ENCODE results near the gene BMS1.
A peak's percentile ranks its signal among the peaks of the same experiment; 100 is the strongest.
"Not testable (repeated sequence)": the region's sequence is repeated elsewhere in the genome, so short reads cannot be mapped to it uniquely, and the experiment has no call there.

BMS1 gene

DNA sequence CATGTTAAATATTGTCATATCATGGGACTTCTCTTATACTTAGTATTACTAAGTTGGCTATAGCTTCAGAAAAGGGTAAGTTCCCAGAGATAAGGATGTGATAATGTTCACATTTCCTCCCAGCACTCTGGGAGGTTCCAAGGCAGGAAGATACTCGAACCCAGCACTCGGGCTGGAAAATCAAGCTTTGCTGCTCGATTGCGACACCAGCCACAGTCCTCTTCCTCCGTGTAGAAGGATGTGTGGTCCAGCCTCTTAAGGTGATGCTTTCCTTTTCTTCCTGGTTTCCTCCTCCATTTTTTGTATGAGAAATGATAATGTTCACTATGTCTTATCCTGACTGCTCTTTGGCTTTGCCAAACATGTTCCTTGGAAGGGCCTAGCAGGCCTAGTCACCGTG, 3.2 kb downstream of the BMS1 start:
- no peak for DNase-seq

DNA sequence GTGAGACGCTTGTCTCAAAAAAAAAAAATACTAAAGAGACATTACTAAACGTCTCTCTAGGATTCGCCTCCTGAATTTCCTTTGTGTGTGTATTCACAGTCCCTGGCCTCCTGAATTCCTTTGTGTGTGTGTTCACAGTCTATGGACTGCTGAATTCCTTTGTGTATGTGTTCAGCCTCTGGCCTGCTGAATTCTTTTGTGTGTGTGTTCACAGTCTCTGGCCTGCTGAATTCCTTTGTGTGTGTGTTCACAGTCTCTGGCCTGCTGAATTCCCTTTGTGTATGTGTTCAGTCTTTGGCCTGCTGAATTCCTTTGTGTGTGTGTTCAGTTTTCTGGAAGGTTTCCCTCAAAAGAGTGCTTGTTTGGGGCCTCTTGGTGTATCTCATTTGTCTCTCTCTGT, 8.2 kb downstream of the BMS1 start:
- DNase-seq: no peak

DNA sequence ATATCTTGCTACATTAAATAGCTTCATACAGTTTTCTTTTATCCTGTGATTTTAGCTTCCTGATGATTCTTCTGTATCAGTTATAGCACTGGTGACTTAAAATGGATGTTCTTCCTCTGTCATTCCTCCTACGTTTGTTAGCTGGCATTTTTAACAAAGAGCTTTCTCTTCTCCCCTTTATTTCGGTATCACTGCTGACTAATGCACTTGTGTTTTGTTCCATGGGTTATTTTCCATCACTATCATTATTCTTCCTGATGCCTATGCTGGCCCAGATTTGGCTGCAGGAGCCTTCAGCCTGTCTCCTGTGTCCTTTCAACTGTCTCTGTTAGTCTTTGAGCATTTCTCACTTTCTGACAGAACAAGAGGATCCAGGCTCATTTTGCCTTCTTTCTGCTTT, 13.1 kb downstream of the BMS1 start:
- no peak for DNase-seq

DNA sequence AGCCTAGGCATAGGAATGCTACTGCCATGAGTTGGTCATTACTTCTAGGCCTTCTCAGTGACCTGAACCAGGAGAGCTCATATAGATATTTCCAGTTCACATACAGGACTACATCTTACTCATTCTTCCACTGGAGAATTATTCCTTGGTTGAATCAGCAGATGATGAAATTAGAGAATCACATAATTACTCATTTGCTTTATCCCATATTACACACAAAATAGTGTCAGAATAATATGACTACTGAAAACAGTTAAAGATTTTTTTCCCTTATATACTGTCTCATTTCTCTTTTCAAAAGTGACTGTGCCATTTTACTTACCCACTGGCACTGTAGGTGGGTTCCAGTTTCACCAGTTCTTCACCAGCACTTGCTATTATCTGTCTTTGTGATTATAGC, 18.5 kb downstream of the BMS1 start:
- peak in 1 of 5 experiments; percentile 1 for DNase-seq

DNA sequence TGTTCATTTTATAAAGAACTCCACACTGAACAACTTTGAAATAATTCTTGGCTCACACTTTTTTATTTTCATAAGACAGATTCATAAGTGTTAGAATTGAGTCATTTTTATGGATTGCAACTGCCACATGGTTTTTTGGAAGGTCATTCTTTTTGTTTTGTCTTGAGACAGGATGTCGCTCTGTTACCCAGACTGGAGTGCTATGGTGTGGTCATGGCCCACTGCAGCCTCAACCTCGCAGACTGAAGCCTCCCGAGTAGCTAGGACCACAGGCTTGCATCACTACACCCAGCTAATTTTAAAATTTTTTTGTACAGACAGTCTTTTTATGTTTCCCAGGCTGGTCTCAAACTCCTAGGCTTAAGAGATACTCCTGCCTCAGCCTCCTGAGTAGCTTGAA, 20.3 kb downstream of the BMS1 start:
- no peak for DNase-seq

DNA sequence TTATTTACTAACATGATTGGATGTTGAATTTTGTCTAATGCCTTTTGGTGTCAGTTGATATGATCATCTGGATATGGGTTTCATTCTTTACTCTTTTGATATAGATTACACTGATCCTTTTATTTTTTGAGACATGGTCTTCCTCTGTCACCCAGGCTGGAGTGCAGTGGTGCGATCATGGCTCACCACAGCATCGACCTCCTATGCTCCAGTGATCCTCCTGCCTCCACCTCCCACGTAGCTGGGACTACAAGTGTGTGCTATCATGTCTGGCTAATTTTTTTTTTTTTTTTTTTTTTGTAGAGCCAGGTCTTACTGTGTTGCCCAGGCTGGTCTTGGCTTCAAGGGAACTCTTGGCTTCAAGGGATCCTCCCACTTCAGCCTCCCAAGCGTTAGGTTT, 27.1 kb downstream of the BMS1 start:
- DNase-seq: no peak

DNA sequence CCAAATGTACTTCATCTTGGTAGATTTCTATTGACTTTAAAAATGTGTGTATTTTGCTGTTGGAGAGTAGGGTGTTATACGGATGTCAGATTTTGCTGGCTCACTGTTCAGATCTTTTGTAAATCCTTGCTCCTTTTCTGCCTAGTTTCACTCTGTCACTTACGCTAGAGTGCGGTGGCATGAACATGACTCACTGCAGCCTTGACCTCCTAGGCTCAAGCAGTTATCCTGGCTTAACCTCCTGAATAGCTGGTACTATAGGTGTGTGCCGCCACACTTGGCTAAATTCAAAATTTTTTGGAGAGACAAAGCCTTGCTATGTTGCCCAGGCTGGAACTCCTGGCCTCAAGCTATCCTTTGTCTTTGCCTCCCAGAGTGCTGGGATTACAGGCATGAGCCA, 29.4 kb downstream of the BMS1 start:
- no peak for DNase-seq

DNA sequence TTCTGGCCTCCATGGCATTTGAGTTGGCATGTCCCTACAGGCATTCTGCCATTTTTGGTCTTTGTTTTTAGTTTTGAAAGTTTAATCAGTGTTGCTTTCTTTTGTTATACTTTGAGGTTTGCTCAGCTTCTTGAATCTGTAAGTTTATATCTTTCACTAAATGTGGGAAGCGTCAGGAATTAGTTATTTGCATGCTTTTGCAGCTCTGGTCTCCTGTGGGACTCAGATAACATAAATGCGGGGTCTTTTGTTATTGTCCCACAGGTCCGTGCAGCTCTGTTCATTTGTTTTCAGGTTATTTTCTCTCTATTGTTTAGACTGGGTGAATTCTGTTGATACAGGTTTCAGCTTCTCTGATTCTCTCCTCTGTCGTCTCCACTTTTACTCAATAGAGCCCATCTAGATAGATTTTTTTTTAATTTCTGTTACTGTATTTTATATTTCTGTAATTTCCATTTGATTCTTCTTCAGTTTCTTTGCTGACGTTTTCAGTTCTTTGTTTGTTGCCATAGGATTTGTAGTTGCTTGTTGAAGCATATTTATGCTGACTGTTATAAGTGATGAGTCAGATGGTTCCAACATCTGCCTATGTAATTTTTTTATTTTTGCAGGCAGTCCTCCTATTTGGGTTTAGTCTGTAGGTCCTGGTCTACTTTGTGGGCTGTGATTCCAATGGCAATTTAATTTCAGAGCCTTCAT, 31.5 kb downstream of the BMS1 start:
- DNase-seq: not testable (repeated sequence)

DNA sequence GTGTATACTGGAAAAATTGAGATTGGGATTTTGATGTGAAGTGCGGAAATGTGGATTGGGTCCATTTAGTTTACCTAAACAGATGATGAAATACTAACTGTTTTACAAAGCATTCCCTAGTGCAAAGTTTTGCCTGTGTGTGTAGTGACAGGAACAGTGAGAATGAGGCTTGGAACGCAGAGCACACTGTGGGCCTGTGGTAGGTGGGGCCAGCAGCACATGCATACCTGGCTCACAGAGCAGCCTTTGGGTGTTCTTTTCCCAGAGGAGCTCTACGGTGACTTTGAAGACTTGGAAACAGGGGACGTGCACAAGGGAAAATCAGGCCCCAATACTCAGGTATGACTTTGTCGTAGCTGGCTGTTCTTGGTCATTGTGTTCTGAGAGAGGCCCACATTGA, 33.7 kb downstream of the BMS1 start:
- DNase-seq: not testable (repeated sequence)

DNA sequence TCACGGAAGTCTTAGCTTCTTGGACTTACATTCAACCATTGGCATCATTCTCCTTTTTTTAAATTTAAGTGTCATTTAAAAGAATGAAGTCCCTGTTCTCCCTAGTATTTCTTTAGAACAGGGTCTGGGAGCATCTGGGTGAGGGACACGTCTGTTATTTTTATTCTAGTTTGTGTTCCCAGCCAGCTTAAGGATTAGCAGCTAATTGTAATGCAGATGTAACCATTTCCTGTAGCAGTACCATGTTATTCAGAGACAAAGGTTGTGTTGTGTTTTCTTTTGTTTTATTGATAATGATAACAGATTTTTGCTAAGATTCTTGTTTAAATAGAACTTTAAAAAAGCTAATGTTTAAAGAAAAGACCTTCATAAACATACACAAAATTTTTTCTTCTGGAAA, 34.3 kb downstream of the BMS1 start:
- DNase-seq: no peak

DNA sequence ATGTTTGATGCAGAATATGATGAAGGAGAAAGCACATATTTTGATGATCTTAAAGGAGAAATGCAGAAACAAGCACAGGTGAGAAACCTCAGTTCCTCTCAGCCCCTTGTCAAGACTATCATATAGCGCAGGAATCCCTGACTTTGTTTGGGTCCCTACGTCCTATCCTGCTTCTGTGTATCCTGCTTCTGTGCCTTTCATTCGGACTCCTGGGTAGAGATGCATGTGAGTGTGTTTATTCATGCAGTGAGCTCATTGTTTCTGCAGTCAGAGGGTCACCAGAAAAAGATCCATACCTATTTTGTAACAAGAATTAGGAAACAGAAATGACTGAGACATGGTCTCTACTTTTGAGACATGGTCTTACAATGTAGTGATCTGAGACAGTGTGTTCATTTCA, 34.8 kb downstream of the BMS1 start:
- DNase-seq: not testable (repeated sequence)

DNA sequence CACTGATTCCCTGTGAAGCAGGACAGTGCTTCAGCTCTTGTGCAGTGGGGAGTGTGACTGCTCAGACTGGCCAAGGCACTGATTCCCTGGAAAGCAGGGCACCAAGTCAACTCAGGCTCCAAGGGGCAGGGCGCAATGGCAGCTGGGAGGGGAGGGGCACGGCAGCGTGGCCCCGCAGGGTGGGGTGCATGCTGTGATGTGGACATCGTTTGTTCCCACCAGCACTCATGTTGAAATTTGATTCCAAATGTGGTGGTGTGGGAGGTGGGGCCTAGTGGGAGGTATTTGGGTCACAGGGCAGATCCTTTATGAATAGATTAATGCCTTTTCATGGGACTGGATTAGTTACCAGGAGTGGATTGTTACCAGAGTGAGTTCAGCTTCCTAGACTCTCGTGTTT, 44.2 kb downstream of the BMS1 start:
- not testable (repeated sequence) for DNase-seq

DNA sequence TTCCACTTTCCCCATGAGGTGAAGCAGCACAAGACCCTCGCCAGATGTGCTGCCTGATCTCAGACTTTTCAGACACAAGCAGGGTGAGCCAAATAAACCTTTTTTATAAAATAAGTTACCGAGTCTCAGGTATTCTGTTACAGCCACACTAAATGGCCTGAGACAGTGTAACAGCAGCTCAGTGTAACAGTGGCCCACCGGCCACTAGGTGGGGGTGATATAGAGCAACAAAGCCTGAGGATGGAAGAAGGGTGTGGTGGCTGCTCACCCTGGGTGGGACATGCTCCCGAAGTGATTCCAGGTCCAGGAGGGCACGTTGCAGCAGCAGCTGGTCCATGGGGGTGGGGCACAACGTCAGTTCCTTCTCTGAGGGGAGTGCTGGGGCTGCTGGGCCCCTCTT, 44.6 kb downstream of the BMS1 start:
- DNase-seq: no peak

DNA sequence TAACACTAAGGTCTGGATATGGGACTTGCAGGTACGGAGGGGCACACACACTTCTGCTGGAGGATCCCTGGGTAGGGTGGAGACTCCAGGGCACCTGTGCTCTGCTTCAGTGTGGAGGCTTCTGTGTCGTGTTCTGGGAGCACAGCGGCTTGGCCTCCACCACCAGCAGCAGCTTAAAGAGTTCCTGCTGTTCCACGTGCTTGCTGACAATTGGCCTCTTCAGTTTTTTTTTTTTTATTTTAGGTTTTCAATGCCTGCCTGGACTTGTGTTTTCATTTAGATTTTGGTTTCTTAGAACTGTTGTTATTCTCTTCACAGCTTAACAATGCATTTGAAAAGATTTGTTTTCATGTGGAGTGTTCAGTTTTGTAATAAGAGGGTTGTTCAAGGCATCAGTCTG, 45.8 kb downstream of the BMS1 start:
- DNase-seq: not testable (repeated sequence)

DNA sequence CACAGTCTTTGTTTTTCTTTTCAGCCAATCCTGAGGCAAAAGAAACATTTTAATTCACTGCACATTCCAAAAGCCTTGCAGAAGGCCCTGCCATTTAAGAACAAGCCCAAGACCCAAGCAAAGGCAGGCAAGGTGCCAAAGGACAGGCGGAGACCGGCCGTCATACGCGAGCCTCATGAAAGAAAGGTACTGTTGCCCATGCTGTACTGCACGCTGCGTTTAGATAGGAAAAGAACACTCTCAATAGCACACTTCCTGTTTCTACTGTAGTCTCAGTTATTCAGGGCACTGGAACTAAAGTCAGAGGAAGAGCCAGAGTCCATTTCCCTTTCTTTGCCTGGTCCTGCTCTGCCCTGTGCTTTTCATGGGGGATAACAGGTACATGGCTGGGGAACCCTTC, 47.6 kb downstream of the BMS1 start:
- DNase-seq: no peak

DNA sequence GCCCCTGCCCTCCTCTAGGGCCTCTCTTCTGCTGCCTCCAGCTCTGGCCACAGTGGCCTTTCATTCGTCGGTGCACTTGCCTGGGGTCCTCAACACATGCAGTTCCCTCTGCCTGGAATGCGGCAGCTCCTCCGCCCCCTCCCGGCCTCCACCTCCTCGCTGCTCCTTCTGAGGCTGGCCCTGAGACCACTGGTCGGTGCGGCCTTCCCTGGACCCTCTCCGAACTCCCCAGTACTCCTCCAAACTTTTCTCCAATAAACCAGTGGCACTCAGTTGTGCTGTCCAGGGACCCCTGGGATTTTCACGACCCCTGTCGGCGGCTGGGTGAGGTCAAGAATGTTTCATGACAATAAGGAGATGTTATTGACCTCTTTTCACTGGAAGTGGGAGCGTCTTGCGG, 53.5 kb downstream of the BMS1 start:
- DNase-seq: no peak

DNA sequence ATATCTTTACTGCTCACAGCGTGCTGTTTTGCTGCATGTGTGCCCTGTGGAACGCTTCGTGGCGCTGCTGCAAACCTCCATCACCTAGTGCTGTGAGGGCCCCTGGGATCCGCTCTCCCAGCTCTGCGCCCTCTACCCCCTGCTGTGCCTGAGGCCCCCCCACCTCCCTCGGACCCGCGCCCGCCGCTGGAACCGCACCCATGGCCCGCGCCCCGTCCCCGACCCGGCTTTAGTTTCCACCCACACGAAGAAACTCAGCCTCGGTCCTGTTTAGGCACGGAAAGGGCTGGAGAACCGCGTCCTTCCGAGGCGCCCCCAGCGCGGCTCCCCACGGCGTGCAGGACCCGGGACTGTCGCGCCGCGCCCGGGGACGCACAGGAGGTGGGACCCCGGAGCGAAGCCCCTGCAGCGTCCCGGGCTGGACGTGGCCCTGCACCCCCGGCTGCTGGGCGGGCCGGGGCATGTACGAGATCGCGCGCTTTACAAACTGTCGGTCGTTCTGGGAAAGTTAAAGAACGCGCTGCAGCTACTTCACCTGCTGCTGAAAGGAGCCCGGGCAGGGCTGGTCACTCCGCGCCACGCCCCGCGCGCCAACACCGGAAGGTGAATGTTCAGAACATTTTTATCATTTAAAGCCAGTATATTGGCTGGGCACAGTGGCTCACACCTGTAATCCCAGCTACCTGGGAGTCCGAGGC, 54.3 kb downstream of the BMS1 start:
- DNase-seq: peak in 1 of 5 experiments; percentile 30

DNA sequence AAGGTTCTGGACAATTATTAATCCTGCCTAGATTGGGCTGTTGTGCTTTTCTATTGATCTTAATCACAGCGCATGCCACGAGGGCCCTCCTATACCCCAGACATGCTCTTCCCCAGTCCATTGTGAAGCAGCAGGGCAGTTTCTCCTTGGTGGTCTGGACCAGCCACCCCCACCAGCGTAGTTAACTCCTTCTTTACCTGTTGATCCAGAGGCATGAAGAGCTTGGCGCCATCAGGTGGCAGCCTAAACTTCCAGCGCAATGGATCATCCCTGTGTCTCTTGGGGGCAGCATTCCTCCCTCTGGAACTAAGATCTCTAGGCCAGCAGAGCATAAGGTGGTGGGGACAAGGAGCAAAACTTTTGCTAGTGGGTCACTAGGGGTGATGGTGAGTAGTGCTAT, 62.2 kb downstream of the BMS1 start:
- not testable (repeated sequence) for DNase-seq

DNA sequence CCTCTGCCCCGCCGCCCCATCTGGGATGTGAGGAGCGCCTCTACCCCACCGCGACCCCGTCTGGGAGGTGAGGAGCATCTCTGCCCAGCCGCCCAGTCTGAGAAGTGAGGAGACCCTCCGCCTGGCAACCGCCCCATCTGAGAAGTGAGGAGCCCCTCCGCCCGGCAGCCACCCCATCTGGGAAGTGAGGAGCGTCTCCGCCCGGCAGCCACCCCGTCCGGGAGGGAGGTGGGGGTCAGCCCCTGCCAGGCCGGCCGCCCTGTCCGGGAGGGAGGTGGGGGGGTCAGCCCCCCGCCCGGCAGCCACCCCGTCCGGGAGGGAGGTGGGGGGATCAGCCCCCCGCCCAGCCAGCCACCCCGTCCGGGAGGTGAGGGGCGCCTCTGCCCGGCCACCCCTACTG, 64.7 kb downstream of the BMS1 start:
- not testable (repeated sequence) for DNase-seq

DNA sequence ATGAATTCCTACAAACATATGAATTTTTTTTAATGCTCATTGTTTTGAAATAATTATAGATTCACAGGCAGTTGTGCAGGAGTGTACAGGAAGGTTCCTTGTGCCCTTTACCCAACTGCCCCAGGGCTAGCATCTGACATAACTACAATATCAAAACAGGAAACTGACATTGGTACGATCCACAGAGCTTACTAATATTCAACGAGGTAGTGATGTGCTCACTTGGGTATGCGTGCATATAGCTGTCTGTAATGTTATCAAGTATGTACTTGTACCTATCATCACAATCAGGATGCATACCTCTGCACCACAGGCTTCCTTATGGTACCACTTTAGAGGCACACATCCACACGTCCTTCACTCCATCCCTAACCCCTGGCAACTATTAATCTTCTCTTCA, 68.3 kb downstream of the BMS1 start:
- no peak for DNase-seq

DNA sequence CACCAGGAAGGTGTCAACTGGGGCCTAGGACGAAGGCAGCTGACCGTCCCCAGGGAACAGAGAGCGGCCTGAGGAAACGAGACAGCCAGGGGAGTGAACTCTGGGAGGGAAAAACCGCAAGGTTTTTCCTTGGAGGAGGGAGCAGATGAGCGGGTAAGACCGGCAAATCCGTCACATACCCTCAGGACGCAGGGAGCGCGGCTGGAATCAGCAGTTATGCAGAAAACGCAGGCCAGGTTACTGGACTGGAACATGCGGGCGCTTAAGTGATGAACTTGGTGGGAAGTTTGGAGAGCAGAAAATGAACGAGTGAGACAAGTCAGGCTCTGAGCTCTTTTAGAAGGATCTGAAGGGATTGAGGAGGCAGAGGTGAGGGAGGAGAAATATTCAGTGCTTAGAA, 76.7 kb downstream of the BMS1 start:
- no peak for DNase-seq

DNA sequence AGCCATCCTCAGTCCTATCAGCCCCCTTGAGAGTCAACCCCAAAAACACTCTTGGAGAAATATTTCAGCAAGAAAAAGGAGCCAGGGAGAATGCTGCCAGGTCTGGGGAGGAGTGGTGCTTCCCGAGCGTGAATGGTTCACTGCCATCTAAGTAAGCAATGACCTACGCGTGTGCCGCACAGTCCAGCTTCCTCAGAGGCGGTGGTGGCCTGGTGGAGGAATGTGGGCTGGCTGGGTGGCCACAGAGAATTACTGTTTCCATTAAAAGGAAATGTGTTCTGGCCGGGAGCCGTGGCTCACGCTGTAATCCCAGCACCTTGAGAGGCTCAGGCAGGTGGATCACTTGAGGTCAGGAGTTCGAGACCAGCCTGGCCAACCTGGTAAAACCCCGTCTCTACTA, 77.4 kb downstream of the BMS1 start:
- not testable (repeated sequence) for DNase-seq

DNA sequence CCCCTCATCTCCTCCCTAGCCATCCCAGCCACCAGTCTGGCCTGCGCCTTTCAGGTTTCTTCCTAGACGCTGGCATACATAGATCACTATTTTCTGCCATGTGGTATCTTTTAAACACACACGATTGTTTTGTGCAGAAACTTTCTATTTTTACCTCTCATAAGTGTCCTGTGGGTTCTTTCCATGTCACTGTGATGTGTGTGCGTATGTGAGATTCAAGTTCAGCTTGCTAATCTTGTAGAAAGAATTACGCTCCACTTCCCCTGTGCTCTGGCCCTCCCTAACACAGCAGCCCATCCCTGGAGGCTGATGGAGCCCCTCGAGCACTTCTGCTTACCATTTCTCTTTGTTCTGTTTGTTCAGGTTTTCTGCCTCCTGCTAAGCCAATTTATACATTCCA, 80.2 kb downstream of the BMS1 start:
- not testable (repeated sequence) for DNase-seq

DNA sequence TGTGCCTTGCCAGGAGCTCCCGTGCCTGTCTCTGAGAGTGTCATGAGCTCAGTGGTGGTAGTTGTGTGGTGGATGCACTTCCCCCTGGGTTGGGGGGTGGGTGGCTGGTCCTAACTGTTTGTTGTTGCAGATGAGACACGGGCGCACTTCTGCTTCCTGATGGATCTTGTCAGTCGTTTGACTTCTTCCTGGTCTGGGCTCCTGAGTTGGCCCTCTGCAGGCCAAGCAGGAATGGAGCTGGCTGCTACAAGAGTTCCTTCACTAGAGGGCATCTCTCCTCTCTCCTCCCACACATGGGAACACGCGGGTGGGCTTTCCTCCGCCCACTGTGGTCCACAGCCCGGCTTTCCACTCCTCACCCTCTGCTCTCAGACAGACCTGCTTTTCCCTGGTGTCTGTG, 82.0 kb downstream of the BMS1 start:
- no peak for DNase-seq

DNA sequence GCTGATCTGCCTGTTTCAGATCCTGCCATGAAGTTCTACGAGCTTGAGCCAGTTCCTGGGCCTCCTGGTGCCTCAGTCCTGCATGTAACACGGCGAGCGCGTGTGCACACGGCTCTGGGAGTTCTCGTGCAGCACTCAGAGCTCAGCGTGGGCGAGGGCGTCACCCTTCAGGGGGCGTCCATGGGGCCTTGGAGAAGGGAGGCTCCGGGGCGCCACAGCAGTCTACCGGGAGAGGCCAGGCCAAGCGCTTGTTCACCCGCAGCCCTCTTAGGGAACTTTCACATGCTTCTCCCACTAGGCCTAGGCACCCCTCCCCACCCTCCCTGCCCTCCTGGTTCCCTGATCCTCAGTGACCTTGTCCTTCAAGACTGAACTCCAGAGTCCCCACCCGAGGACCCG, 83.1 kb downstream of the BMS1 start:
- no peak for DNase-seq
